PC-3 (cell line): Measurements from ENCODE around the gene BEND3.
"Not testable (repeated sequence)": the region's sequence is repeated elsewhere in the genome, so short reads cannot be mapped to it uniquely, and the experiment has no call there.

ENCODE experiments used
- EZH2phosphoT487 ChIP-seq: fragments of 300-600 bp; sonication (generic); IDR thresholded peaks from 2 replicates; pipeline ENCODE4 v1.6.1; 2018; ENCODE audit warnings: mild to moderate bottlenecking, antibody characterized with exemption, low read length, borderline replicate concordance
- TF ChIP-seq, protein P1 (sequence below): fragments of 300-600 bp; sonication (generic); conservative IDR thresholded peaks from 2 replicates; pipeline ENCODE4 v1.5.1; 2017; ENCODE audit warnings: antibody characterized with exemption, low read depth, mild to moderate bottlenecking, low read length

DNA sequence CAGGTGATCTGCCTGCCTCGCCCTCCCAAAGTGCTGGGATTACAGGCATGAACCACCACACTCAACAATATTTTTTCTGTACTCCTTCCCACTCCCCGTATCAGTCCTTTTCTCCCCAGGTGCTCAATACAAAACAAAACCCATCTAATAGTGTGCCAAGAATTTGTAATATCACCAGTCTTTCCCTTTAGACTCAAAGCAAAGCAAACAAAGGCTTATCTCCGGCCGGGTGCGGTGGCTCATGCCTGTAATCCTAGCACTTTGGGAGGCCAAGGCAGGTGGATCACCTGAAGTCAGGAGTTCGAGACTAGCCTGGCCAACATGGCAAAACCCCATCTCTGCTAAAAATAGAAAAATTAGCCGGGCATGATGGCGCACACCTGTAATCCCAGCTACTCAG lies 95.7 kb downstream of the BEND3 start:
- TF ChIP-seq, protein P1, sequence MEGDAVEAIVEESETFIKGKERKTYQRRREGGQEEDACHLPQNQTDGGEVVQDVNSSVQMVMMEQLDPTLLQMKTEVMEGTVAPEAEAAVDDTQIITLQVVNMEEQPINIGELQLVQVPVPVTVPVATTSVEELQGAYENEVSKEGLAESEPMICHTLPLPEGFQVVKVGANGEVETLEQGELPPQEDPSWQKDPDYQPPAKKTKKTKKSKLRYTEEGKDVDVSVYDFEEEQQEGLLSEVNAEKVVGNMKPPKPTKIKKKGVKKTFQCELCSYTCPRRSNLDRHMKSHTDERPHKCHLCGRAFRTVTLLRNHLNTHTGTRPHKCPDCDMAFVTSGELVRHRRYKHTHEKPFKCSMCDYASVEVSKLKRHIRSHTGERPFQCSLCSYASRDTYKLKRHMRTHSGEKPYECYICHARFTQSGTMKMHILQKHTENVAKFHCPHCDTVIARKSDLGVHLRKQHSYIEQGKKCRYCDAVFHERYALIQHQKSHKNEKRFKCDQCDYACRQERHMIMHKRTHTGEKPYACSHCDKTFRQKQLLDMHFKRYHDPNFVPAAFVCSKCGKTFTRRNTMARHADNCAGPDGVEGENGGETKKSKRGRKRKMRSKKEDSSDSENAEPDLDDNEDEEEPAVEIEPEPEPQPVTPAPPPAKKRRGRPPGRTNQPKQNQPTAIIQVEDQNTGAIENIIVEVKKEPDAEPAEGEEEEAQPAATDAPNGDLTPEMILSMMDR, result not testable (repeated sequence)
- TF ChIP-seq EZH2phosphoT487, result not testable (repeated sequence)
